AG09319 (cell line): ENCODE results near the gene RAPGEF5.

ENCODE experiments used
- DNase-seq: peaks from one replicate; pipeline ENCODE4 v3.0.0-alpha.2; 2010; ENCODE audit warnings: low read depth; ENCODE audit errors: extremely low read depth
- CTCF ChIP-seq: IDR thresholded peaks from 2 replicates; pipeline ENCODE4 v1.5.1; 2011; ENCODE audit warnings: low read depth, mild to moderate bottlenecking, inconsistent platforms, low read length, moderate library complexity

Gene RAPGEF5

GRCh38 chr7:22142572-22142971 is 214.4 kb downstream of the RAPGEF5 start:
- DNase-seq, result no peak

GRCh38 chr7:22141355-22141754 is 215.6 kb downstream of the RAPGEF5 start:
- TF ChIP-seq CTCF, result no peak

More at GRCh38 chr7:22142572-22142971, 214.4 kb downstream of the RAPGEF5 start:
- TF ChIP-seq CTCF, result no peak

GRCh38 chr7:22140578-22140977 is 216.4 kb downstream of the RAPGEF5 start:
- DNase-seq, result no peak
- no peak for TF ChIP-seq CTCF

More at GRCh38 chr7:22141355-22141754, 215.6 kb downstream of the RAPGEF5 start:
- no peak for DNase-seq

- no peak for TF ChIP-seq CTCF
- no peak for DNase-seq
These were observed 218.1 kb downstream of the RAPGEF5 start for GRCh38 chr7:22138886-22139285.

GRCh38 chr7:22138106-22138505 is 218.8 kb downstream of the RAPGEF5 start:
- no peak for DNase-seq
- TF ChIP-seq CTCF, result no peak

GRCh38 chr7:22137466-22137865 is 219.5 kb downstream of the RAPGEF5 start:
- no peak for TF ChIP-seq CTCF
- DNase-seq, result no peak

GRCh38 chr7:22137026-22137425 is 219.9 kb downstream of the RAPGEF5 start:
- no peak for TF ChIP-seq CTCF
- no peak for DNase-seq
